Body of pancreas (tissue), 4 donors: ENCODE measurements around the gene KCNK10. TPM values are rescaled to one million over a fixed set of nuclear protein-coding genes. Genes with fewer than 3 reads are reported as not detected.
A peak's percentile ranks its signal among the peaks of the same experiment; 100 is the strongest.

Experiments
- ATAC-seq: fragments of 150-250 bp; one replicate; pipeline ENCODE4 v1.9.1; 2016
- DNase-seq, 4 donors: peaks; one replicate each; pipeline ENCODE4 v3.0.0-alpha.2; 2019
- H3K27ac ChIP-seq, 4 donors: fragments of 200-600 bp; sonication (generic); 1 replicate in 3 of 4; 2 replicates in 1 of 4; pipeline versions ENCODE4 v1.5.1 to v1.6.1; 2016 to 2019; ENCODE audit warnings: mild to moderate bottlenecking in 1 of 4, mixed read lengths in 1 of 4, moderate library complexity in 1 of 4
- H3K27me3 ChIP-seq, 2 donors: fragments of 200-600 bp; sonication (generic); one replicate each; pipeline ENCODE4 v1.6.0; 2016; ENCODE audit warnings: mild to moderate bottlenecking in 1 of 2
- H3K36me3 ChIP-seq, 2 donors: fragments of 200-600 bp; sonication (generic); replicated peaks in 1 of 2; 2 replicates each; pipeline ENCODE4 v1.5.1; 2016; ENCODE audit warnings: low read depth in 2 of 2; ENCODE audit not compliant: insufficient read depth in 1 of 2
- H3K4me1 ChIP-seq: fragments of 200-600 bp; sonication (generic); one replicate; pipeline ENCODE4 v1.6.0; 2016
- H3K4me3 ChIP-seq, 2 donors: fragments of 200-600 bp; sonication (generic); 1 replicate in 1 of 2; 2 replicates in 1 of 2; pipeline ENCODE4 v1.5.1; 2016 to 2019
- H3K9me3 ChIP-seq, 3 donors: fragments of 200-600 bp; sonication (generic); 1 replicate in 2 of 3; 2 replicates in 1 of 3; pipeline ENCODE4 v1.5.1; 2016
- CTCF ChIP-seq, 7 experiments: fragments of 450-650 bp in 4 of 7; fragments of 200-600 bp in 3 of 7; sonication (generic) in 3 of 7; IDR thresholded peaks; one replicate each; pipeline ENCODE4 v1.5.1; 2016 to 2019; ENCODE audit warnings: antibody characterized with exemption in 7 of 7
- POLR2A ChIP-seq, 3 donors: fragments of 450-650 bp; IDR thresholded peaks; one replicate each; pipeline ENCODE4 v1.6.1; 2016; ENCODE audit warnings: antibody characterized with exemption in 3 of 3, mild to moderate bottlenecking in 2 of 3
- WGBS, 2 donors: methylation state at CpG; one replicate each; pipeline ENCODE4 v1.1.5; 2017; 5-methylcytosine and 5-hydroxymethylcytosine counted together
- intact Hi-C: fragments of 100-400 bp; cut with DNase I; formaldehyde crosslinking; loops from one replicate; pipeline ENCODE4 v1.15.1; 2023
- total RNA-seq, 2 donors: library from RNA; depleted of rRNA; stranded (reverse); fragments of >200 nt; gene quantifications; one replicate each; pipeline ENCODE4 v1.1.0, GENCODE V29; 2016

The KCNK10 gene
- total RNA-seq, 2 donors from 2014 or later, result 1.6 to 3.3 TPM

GRCh38 chr14:88323523-88324199 lies 592 bp upstream of the KCNK10 start:
- peak; percentile 9 for ATAC-seq
- Histone ChIP-seq H3K27ac (no peak overlapping the region), H3K9me3 (no peaks in the 10 kb centered on the region), H3K4me3 (no peak overlapping the region), H3K27me3 (peaks cover 0 to 24% of the 10 kb centered on the region in 2 donors), H3K36me3 (no peaks in the 10 kb centered on the region), H3K4me1 (peaks cover 12% of the 10 kb centered on the region)
- TF ChIP-seq POLR2A (IDR thresholded peaks at IDR 0.05) (no peak), CTCF (IDR thresholded peaks at IDR 0.05) (no peak)
- DNase-seq, result peak in 3 of 4 donors; percentile 3 to 28 (median 17)
- intact Hi-C loops, result no loop called here
- WGBS, 2 donors, result 0 to 1% methylated on average over 34 to 55 of the region's 69 CpGs

GRCh38 chr14:88322504-88323085 lies 474 bp downstream of the KCNK10 start:
- Histone ChIP-seq H3K9me3 (no peaks in the 10 kb centered on the region), H3K4me1 (peaks cover 12% of the 10 kb centered on the region), H3K27ac (no peak overlapping the region), H3K27me3 (peaks cover 0 to 24% of the 10 kb centered on the region in 2 donors), H3K36me3 (no peaks in the 10 kb centered on the region), H3K4me3 (no peak overlapping the region)
- no peak for TF ChIP-seq POLR2A (IDR thresholded peaks at IDR 0.05)
- no peak for TF ChIP-seq CTCF (IDR thresholded peaks at IDR 0.05)
- intact Hi-C loops, result no loop called here
- whole genome bisulfite sequencing, 2 donors, result 2 to 4% methylated on average over 21 to 26 of the region's 26 CpGs
- no peak for DNase-seq
- no peak for ATAC-seq

- WGBS, 2 donors, result 20 to 30% methylated on average over 21 to 25 of the region's 25 CpGs
- H3K4me3 ChIP-seq, result no peak overlapping the region
- peaks cover 12% of the 10 kb centered on the region for H3K4me1 ChIP-seq
- ATAC-seq (no peak), DNase-seq (no peak)
- TF ChIP-seq CTCF (IDR thresholded peaks at IDR 0.05) (no peak), POLR2A (IDR thresholded peaks at IDR 0.05) (no peak)
- intact Hi-C loops, result no loop called here
- no peaks in the 10 kb centered on the region for H3K9me3 ChIP-seq
- no peaks in the 10 kb centered on the region for H3K36me3 ChIP-seq
- H3K27me3 ChIP-seq, result peaks cover 0 to 24% of the 10 kb centered on the region in 2 donors
- no peak overlapping the region for H3K27ac ChIP-seq
Observed at GRCh38 chr14:88321692-88322503, 1.2 kb downstream of the KCNK10 start.

- no peaks in the 10 kb centered on the region for H3K36me3 ChIP-seq
- TF ChIP-seq CTCF (IDR thresholded peaks at IDR 0.05) (no peak), POLR2A (IDR thresholded peaks at IDR 0.05) (no peak)
- intact Hi-C loops, result no loop called here
- WGBS, 2 donors, result 69 to 77% methylated on average over 4 of the region's 4 CpGs
- H3K4me1 ChIP-seq, result peaks cover 7% of the 10 kb centered on the region
- peaks cover 0 to 8% of the 10 kb centered on the region in 2 donors for H3K27me3 ChIP-seq
- DNase-seq (no peak), ATAC-seq (no peak)
- no peak overlapping the region for H3K27ac ChIP-seq
- H3K9me3 ChIP-seq, result no peaks in the 10 kb centered on the region
- no peak overlapping the region for H3K4me3 ChIP-seq
Observed at GRCh38 chr14:88318406-88318805, 4.7 kb downstream of the KCNK10 start.
